SW480 (cell line): ENCODE data around the gene FOSL1.
A peak's percentile ranks its signal among the peaks of the same experiment; 100 is the strongest.

Source experiments
- DNase-seq: peaks from one replicate; pipeline ENCODE4 v3.0.0-alpha.2; 2016; ENCODE audit warnings: low spot score

The FOSL1 gene

DNA sequence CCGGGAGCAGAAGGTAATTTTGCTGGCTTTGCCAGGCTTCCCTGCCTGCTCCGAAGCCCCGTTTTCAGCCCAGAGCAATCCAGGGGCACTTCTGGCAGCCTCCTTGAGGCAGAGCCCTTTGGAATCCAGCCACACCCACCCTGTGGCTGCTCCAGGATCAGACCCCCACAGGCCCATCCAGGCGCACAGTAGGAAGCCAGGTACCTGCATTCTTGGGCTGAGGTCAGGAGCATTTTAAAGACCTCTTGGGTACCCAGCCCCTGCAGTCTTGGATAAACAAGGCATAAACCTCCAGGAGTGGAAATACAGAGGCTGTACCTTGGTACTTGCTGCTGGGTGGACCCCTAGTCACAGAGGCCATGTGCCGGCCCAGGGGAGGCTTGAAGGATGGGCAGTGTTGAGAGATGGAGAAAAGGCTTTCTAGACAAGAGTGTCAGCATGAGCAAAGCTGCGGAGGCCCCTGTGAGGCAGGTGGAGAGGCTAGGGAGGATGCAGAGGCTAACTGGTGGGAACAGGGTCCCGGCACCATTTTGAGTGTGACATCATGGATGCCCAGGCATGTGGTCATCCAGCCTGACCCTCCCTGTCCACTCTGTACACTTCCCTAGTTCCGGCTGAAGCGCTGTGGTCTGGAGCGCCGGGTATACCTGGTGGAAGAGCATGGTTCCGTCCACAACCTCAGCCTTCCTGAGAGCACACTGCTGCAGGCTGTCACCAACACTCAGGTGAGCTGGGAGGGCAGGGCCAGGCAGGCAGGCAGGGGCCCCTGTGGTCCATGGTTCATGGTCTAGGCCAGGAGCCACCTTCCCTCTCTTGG is 36.1 kb downstream of the FOSL1 start:
- DNase-seq: no peak

DNA sequence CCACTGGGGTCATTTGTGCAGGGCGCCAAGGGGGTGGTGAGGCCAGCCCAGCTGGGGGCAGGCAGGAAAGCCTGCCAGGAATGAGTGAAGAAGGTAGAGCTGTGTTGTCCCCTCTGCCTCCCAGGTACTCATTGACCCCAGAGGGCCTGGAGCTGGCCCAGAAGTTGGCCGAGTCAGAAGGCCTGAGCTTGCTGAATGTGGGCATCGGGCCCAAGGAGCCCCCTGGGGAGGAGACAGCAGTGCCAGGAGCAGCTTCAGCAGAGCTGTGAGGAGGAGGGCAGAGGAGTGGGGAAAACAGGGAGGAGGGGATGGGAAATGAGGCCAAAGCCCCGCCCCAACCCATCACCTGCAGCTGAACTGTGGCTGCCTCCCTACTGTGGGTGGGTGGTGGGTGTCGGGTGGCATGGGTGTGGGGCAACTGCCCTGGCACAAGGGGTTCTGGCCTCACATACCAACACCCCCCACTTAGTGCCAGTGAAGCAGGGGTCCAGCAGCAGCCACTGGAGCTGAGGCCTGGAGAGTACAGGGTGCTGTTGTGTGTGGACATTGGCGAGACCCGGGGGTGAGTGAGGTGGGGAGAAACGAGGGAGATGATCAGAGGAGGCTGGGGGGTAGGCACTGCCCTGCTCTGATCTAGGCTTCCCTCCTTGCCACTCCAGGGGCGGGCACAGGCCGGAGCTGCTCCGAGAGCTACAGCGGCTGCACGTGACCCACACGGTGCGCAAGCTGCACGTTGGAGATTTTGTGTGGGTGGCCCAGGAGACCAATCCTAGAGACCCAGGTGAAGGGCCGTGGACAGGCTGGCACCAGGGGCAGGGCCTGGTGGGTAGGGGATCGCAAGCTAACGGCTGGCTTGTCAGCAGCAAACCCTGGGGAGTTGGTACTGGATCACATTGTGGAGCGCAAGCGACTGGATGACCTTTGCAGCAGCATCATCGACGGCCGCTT is 37.0 kb downstream of the FOSL1 start:
- no peak for DNase-seq

DNA sequence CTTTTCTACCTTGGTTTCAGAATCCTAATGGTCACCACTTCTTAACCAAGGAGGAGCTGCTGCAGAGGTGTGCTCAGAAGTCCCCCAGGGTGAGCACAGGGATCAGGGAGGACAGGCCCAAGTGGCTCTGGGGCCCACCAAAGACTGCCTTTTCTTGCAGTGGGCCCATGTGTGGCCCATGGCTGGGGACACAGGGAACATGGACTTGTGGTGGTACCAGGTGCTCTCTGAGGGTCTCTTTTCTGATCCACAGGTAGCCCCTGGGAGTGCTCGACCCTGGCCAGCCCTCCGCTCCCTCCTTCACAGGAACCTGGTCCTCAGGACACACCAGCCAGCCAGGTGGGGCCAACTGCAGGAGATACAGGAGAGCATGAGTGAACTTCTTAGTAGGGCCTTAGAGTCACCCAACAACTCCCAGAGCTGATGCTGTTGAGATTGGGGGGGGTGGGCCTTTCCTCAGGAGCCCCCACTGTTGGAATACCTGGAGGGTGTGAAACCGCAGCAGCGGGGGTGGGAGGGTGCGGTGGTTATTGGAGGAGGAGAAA is 37.9 kb downstream of the FOSL1 start:
- DNase-seq: no peak

DNA sequence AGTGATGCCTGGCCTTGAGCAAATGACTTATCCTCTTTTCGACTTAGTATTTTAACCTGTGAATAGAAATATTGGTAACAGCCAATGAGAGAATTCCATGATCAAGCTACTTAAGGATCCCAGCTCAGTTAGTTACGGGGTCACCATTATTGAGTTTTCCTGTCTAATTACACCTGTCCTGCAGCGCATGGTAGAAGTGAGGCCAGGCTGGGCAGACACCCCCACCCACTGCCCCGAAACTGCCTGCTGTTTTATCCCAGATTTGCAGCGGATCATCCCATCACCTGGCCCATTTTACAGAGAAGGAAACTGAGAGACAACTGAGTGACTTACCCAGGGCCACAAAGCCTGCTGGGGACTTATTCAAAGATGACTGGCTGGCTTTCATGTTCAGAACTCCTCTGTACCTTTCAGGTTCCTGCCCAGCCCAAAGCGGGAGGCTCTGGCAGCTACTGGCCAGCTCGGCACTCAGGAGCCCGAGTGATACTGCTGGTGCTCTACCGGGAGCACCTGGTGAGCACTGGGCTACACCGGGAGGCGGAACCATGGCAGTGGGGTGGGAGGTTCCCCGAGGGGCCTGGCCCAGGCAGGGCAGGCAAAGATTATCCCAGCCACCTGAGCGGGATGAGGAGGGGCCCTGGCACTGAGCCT is 38.5 kb downstream of the FOSL1 start:
- DNase-seq: no peak

DNA sequence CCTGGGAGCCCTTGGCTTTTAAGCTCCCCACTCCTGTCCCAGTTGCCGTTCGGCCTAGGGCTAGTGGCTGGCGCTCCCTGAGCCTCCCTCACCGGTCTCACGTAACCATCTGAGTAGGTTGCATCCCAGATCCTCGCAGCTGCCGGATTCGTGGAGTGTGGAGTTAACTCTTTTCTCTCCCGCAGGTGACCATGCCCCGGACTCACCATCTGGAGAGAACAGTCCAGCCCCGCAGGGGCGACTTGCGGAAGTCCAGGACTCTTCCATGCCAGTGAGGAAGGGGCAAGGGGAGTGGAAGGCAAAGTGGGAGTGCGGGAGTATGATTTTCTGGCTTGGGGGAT is 39.1 kb downstream of the FOSL1 start:
- DNase-seq: no peak

DNA sequence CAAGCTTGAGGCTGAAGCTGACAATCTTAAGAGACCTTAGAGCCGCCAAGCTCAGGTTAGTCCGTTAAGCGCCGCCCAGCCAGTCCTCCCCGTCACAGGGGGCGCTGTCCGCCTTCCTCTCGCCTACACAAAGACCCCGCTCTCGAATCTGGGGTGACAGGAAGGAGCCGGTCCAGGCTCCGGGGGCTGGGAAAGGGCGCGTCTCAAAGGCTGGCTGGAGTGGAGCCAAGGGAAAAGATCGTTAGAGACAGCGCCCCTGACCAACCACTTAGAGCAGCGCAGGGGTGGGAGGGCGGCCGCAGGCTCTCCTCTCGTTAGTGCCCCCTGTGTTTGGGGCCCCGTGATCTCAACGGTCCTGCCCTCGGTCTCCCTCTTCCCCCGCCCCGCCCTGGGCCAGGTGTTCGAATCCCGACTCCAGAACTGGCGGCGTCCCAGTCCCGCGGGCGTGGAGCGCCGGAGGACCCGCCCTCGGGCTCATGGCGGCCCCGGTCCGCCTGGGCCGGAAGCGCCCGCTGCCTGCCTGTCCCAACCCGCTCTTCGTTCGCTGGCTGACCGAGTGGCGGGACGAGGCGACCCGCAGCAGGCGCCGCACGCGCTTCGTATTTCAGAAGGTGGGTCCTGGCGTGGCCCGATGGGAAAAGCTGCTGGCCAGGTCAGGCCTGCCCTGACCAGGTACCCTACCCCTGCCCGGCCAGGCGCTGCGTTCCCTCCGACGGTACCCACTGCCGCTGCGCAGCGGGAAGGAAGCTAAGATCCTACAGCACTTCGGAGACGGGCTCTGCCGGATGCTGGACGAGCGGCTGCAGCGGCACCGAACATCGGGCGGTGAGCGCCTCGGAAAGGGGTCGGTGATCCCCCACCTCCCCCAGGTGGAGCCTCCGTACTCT is 39.7 kb downstream of the FOSL1 start, which contains the start of gene MUS81:
TSS of gene MUS81 (plus strand) at position 156 of the 887 bp plus-strand sequence. CDS start at position 477, 321 bp downstream.
- peak; percentile 98 for DNase-seq

DNA sequence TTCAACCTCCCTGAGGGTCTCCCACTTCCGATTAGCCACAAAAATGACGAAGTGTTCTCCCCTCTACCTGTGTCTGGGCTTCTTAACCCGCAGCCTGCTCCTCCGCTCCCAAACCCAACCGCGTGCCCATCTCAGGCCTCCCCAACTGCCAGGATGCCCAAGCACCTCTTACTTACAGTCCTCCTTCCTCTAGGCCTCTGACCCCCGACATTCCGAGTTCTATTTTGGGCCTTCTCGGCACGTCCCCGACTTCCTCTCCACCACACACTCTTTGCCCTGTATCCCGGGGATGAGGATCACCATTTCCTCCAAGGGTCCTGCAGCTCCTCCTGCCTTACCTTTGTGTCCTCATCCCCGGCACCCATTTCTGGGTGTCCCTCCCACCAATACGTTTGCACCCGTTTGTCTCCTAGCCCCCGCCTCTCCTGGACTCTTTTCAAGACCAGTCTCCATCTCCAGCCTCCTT is 40.3 kb downstream of the FOSL1 start:
- peak; percentile 49 for DNase-seq

DNA sequence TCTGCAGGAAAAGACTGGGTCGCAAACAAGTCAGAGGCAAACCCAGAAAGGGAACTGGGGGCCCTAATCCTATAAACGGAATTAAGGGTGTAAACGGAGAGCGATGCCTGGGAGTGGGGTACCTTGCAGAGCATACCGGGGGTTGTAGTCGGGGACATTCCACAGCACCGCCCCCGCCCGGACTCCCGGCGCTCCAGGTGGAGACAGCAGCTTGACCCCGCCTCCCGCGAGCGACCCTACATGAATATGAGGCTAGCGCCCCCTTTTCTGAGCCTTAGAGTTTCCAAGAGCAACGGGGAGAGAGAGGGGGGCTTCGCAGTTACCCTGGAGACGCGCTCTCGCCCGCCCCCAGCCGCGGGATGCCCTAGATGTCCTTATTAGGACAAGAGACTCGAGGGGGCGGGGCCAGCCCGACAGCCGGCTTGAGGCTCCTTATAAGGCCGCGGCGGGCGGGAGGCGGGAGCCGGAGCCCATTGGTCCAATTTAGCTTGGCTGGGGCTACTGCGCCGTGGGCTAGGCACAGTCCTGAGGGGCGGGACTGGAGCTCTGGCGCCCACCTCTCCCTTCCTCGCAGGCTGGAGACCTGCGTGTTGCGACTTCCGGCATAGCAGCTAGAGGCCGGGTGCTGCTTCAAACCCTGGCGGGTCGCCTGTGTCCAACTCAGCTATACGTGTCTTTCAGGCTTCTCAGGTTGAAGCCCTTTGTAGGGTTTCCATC is 40.9 kb downstream of the FOSL1 start:
- peak; percentile 98 for DNase-seq

DNA sequence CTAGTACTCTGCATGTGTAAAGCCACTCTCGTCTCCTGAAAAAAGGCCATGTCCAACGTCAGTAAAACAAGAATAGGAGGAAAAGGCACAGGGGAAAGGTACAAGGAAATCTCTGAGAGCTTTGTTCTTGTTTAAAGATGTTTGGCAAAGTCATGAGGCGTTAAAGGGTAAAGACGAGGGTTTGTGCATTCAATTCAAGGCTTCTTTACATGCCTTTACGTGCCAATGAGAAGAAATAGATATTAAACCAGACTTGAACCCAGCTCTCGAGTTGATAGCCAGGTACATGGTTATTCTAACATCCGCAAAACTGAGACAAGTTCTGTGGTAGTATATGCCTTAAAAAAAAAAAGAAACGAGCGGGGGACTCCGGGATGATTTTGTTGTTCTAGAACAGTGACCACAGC is 41.5 kb downstream of the FOSL1 start:
- DNase-seq: peak; percentile 58

DNA sequence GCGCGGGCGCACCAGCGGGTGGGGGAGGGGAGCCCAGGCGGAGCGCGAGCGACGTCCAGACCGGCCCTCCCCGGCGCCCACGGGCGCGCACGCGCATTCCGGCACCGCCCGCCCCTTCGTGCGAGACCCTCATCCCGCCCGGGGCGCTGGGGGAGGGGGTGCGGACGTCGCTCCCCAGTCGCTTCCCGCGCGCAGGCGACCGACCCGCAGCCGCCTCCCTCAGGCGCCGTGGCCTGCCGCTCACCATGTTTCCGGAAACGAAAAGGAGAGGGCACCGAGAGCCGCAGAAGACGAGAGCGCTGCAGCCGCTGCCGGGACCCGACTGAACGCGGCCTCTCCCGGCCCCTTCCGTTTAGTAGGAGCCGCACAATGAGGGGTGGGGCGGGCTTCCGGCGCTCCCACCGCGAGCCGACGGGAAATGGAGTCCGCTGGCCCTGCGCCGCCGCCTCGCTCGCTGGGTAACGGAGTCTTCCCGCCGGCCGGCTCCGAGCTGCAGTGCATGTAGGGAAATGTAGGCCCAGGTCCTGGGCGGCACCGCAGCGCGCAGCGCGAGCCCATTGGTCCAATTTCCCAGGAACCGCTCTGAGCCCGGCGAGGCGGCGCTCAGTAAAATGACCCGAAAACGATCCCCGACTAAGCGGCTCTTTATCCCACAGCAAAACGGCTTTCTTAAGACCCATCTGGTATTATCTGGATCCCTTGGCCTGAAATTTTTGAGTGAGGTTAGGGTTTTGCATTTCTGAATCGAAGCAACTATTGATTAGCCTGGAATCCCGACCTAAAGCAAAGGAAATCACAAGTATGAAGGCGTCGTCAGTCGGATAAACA is 42.1 kb downstream of the FOSL1 start, which contains the start of gene CFL1:
TSS of gene CFL1 (minus strand) at position 328 of the 828 bp plus-strand sequence. CDS start at position 247, 81 bp downstream.
- DNase-seq: peak; percentile 98

DNA sequence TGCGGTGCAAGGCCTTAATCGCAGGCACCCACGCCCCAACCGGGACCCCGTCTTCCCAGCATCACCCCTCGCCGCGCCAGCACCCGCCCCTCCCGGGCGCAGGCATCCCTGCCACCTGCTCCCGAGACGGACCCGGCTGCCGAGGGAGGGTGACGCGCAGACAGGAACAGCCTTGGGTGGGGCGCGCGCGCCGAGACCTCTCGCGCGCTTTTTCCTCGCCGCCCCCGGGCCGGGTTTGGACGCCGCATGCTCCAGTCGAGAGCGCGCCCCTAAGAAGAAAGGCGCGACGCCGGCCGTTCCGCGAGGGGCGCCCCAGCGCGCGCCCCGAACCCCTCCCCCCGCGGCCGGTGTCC is 42.7 kb downstream of the FOSL1 start:
- no peak for DNase-seq

DNA sequence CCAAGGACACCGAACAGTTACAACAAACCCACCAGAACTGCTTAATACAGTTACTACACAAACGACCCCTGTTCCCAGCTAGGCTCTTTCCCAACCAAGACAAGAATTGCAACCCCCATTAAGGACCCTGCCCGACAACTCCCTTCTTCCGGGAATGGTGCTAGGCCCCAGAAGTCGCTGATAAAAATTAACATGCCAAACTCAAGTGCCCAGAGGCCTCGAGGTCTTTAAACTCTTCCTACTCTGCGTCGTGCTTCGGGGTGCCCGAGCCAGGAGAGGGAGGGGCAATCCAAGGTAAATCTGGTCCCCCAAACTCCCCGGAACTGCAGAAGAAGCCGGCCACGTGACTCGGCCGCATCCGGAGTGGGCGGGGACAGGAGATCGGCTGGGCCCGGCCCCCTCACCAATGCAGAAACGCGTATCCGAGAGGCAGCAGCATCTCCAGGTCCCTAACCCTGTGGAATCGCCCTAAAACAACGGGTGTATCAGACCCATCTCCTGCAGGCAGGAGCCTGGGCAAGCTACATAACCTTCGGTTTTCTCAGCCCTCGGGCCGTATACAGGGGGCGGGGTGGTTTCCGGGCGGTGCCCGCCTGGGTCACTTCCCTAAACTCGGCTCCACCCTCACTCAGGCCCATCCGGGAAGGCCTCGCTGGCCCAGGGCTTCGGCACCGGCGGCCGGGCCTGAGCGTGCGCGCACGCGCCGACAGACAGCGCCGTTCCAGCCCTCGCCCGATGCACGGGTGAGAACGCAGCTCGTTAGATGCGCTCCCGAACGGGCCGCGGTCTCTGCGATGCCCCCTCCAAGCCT is 43.3 kb downstream of the FOSL1 start:
- DNase-seq: peak; percentile 66

DNA sequence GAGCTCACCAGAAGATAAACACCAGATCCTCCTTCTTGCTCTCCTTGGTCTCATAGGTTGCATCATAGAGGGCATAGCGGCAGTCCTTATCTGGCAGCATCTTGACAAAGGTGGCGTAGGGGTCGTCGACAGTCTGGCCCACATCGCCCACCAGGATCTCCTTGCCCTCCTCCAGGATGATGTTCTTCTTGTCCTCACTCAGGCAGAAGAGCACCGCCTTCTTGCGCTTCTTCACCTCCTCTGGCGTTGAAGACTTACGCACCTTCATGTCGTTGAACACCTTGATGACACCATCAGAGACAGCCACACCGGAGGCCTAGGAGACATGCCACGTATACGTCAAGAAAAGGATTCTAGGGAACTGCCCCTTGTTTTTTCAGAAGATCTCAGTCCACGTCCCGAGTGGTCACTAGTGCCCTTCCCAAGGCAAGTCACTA is 44.2 kb downstream of the FOSL1 start:
- no peak for DNase-seq

DNA sequence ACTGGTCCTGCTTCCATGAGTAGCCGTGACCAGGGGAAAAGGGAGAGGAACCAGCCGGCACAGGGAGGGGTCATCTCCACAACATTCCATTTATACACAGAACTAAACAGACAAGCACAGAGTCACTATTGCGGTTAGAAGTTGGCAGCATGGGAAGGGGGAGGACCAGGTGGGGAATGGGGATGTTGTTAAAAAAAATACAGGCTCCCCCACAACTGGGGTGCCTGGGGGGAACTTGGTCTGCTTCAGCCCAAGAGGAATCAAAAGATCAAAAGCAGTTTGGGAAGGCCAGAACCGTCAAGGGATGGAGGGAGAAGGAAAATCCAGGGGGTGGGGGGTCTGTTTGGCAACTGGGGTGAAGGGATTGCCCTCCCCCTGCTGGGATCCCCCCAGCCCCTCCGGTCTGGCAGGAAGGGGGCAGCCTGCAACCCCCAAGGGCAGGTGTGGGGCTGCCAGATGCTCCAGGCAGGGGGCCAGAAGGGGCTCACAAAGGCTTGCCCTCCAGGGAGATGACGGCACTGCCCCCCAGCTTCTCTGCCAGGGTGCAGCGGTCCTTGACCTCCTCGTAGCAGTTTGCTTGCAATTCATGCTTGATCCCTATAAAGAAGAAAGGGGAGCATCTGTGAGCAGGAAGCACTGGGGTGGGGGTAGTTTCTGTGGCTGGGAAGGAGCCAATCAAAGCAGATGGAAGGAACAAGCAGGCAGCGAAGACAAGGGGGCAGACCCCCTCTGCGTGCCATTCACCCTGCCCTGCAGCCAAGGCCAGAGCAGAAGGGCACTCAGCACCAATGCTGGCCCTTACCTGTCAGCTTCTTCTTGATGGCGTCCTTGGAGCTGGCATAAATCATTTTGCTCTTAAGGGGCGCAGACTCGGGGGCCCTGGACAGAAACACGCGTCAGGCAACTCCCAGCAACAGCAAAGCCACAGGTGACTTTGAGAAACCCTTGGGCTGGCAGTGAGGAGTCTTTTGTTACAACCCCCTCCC is 45.0 kb downstream of the FOSL1 start:
- DNase-seq: no peak

DNA sequence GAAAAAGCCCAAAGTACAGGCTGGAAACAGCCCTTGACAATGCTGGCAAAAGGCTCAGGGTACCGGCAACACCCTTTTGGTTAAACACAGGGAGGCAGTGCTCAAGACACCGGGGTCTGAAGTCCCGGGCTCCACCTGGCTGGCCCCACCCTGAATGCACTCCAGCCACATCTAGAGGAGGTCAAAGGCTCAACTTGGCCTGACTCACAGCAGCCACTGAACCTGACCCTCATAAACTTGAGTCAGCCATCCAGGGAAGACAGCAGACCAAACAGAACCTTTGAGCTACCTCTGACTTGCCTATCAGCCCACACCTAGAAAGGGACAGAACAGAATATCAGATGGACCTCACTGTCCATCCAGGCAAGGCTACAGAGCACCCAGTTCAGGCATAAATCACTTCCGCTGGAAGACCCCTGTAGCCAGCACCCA is 46.0 kb downstream of the FOSL1 start:
- DNase-seq: no peak

DNA sequence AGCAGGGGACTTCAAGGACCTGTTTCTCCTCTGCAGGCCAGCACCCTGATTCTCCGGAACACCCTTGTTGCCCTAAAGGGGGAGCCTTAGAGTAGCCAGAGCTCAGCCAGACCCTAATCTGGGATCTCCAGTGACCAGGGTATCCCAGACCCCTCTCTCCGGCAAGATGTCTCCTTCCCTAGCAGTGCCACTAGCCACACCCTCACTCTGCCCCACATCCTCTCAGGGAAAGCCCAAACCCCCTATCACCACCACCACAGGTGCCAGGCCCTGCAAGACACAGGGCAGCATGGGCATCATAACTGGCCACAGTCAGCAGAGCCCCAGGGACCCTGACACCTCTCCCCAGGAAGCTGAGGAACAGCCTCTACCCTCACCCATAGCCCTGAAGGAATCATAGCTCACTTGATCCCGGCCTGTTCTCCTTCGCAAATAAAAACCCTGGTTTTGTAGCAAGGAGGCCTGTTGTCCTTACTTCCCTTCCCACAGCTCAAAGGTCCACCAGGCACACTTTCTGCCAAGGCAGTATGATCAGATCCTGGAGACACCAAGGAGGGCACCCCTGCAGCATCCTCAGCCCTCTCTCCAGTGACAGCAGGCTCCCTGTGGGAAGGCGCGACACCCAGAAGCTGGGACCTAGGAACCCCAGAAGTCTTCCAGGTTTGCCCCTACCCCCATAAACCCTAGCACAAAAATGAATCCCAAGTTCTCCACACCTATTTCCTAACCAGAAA is 46.8 kb downstream of the FOSL1 start:
- DNase-seq: no peak
